Fibroblast of gingiva (primary cell): Measurements from ENCODE around the gene CDH13.

Experiments used
- DNase-seq: peaks from one replicate; pipeline ENCODE4 v3.0.0-alpha.2; 2011; ENCODE audit warnings: low read depth

Gene CDH13

GRCh38 chr16:82626791-82627261, at the start of gene CDH13:
Gene CDH13 (plus strand): TSS chr16:82626969.
- DNase-seq: peak; percentile 39

DNA sequence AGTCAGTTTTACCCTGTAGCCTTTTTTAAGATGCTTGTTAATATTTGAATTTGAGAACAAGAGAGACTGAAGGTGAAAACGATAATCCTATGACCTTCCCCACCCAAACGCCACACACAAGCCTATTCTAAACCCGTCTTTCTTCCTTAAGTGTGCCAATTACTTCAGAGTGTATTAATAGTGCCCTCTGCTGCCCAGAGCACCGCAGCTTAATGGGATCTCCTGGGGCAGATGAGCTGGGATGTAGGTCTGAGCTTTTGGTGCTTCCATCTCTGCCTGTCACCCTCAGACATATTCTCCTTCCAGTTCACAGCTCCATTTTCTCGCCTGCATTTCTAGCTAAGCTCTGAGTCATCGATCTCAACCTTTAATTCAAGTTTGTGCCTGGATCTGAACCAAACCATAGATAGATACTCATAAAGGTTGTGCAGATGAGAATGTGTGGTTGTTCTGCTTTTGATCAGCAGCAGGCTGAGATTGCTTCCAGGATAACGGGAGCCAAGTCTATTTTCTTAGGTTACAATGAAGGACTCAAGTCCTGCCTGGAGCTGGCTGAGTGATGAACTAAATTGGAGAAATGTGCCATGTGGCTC, 46.4 kb upstream of the CDH13 start:
- no peak for DNase-seq

GRCh38 chr16:82582975-82583374, 43.8 kb upstream of the CDH13 start:
- DNase-seq: no peak

GRCh38 chr16:82583422-82583821, 43.3 kb upstream of the CDH13 start:
- DNase-seq: no peak

- no peak for DNase-seq
Measured at GRCh38 chr16:82584553-82585152, 42.1 kb upstream of the CDH13 start.

GRCh38 chr16:82585675-82586074, 41.1 kb upstream of the CDH13 start:
- no peak for DNase-seq

DNA sequence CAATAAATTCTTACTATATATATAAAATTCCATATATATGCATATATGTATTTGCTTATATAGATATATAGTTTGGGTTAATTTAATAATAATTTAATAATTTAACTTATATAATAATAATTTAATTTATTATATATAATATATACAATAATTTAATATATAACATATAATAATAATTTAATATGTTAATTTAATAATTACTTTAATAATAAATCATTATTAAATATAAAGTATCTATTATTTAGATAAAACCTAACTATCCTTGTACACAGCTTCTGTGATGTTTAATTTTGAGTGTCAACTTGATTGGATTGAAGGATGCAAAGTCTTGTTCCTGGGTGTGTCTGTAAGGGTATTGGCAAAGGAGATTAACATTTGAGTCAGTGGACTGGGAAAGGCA, 40.6 kb upstream of the CDH13 start:
- DNase-seq: no peak

GRCh38 chr16:82587289-82587688, 39.5 kb upstream of the CDH13 start:
- no peak for DNase-seq

DNA sequence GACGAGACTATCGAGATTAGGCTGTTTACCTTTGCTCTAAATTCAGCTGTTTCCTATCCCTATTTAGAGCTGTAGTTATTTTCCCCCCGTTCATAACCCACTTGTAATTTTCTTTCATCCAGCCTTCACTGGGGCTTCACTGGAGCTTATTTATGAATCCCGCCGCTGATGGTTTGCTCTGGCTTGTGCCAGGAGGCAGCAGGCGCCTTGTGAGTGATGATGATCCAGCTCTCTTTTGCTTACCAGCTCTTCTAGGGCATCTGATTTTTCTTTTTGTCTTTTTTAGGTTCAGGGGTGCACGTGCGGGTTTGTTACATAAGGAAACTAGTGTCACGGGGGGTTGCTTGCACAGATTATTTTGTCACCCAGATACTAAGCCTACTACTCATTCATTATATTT, 37.4 kb upstream of the CDH13 start:
- no peak for DNase-seq

DNA sequence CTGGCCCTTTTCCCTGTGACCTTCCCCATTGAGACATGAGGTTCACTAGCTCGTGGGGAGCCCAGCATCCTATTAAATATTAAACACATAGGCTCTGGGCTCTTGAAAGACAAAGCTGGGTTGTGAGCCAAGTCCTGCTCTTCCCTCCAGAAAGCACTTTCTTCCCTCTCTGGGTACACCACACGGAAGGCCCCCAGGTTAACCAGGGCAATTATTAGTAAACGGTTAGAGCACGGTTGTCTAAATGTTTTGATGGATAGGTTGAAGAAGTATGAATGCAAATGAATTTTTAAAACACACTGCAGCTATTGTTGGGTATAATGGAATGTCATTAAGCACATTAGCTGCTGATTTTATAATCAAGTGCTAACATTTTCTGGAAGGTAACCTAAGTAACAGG, 32.7 kb upstream of the CDH13 start:
- no peak for DNase-seq

- no peak for DNase-seq
Measured at GRCh38 chr16:82598771-82599170, 28.0 kb upstream of the CDH13 start.

- no peak for DNase-seq
Measured at GRCh38 chr16:82601989-82602640, 24.7 kb upstream of the CDH13 start.

DNA sequence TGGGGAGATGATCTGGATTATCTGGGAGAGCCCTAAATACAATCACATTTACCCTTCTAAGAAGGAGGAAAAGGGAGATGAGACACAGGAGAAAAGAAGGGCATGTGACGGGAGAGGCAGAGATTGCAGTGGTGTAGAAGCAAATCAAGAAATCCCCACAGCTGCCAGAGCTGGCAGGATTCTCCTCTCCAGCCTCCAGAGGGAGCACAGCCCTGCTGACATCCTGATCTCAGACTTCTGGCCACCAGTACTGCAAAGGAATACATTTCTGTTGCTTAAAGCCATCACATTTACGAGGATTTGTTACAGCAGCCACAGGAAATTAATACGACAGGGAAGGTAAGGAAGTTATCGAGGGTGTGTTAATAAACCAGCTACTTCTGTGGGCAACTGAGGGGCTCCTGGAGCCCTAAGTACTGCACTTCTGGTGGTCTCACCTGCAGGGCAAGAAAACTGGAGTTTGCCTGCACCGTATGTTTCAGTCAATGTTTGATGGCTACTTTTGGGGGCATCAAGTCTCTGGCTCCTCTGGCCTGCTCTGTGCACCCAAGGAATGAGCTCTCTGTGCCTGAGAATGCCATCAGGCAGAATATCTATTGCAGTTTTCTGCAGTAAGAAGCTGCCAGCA, 22.9 kb upstream of the CDH13 start:
- peak; percentile 49 for DNase-seq

DNA sequence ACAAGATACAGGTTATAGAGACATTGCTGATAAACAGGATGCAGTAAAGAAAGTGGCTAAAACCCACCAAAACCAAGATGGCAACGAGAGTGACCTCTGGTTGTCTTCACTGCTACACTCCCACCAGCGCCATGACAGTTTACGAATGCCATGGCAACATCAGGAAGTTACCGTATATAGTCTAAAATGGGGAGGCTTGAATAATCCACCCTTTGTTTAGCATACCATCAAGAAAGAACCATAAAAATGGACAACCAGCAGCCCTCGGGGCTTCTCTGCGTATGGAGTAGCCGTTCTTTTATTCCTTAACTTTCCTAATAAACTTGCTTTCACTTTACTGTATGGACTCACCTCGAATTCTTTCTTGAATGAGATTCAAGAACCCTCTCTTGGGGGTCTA, 21.7 kb upstream of the CDH13 start:
- DNase-seq: no peak

DNA sequence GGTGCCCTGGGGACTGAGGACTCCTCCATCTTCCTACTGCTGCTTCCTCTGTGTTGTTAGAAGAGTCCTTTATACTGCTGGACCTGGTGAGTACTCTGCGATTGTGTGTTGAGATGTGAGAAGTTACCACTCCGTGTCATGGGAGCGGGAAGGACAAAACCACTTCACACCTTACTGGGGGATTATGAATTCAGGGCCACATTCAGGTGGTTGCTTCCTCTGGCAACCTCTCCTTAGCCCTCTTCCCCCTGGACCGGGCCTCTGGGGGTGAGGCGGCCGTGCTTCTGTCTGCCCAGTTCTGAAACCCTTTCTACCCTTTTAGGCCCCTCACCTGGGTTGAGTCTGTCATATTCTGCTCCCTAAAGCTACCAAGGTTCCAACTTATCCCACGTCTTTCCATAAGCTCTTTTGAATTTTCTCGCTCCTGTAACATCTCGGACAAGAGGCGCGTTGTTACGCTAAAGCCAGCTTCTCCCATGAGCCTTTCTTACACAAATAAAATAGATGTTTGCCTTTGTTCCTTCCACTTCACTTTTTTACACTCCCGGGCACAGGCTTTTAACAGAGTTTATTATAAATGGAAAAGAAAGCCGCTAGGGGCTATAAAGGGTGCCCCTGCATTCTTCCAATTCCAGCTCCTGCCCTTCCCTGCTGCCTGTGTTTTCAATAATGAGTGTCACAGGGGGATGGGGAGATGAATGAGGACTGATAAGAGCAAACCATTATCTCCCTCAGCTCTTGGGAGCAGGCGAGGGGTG, 20.7 kb upstream of the CDH13 start:
- DNase-seq: no peak

DNA sequence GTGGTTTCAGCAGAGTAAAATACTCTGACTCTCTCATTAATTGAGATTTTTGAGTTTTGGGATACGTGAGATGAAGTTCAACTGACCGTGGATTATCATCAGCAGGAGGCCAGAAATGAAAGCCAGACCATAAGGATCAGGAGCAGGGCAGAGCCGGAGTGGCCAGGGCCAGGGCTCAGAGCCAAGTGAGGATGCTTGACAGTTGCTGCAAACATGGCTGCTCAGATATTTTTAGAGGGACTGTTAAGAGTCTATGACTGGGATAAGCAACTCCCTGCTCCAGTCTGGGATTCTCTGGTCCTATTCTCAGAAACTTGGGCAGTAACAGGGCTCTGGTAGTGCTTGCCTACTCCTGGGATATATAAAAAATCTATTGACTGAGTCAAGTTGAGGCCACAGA, 17.6 kb upstream of the CDH13 start:
- no peak for DNase-seq

- no peak for DNase-seq
Measured at GRCh38 chr16:82612263-82612662, 14.5 kb upstream of the CDH13 start.

GRCh38 chr16:82616356-82616755, 10.4 kb upstream of the CDH13 start:
- no peak for DNase-seq

DNA sequence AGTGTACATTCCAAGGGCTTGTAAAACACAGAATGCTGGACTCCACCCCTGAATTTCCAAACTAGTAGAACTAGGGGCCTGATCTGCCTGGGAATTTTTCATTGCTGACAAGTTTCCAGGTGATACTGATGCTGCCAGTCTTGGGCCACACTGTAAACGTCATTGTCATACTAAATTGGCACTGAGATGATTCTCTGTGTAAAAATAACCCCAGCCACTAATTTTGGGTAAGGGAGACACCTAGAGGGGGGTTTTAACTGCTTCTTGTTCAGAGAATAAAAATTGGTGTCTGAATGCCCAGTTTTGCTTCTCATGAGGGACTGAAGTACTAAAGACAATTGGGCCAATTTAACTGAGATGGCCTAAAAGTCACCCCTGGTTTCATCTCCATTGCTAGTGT, 5.0 kb upstream of the CDH13 start:
- no peak for DNase-seq

- DNase-seq: no peak
Measured at GRCh38 chr16:82623241-82623640, 3.5 kb upstream of the CDH13 start.

- no peak for DNase-seq
Measured at GRCh38 chr16:82625066-82625968, 1.5 kb upstream of the CDH13 start.

- no peak for DNase-seq
Measured at GRCh38 chr16:82628088-82628423, 1.3 kb downstream of the CDH13 start.
